Measurements from ENCODE around the gene WNT1. TPM values are rescaled to one million over a fixed set of nuclear protein-coding genes. Genes with fewer than 3 reads are reported as not detected.

The WNT1 gene
- total and polyA plus RNA-seq, 7 donors: not detected

- 92 to 96% (median 94%) methylated on average over 3 of the region's 3 CpGs for WGBS, 3 donors
- DNase-seq (no peak), ATAC-seq (no peak)
- Histone ChIP-seq H3K4me1 (no peaks in the 10 kb centered on the region), H3K27me3 (ENCODE audit: insufficient read depth in 3 of 3, low read length in 2 of 3) (no peaks in the 10 kb centered on the region), H3K36me3 (ENCODE audit: insufficient read depth in 1 of 2, low read depth in 1 of 2) (peaks cover 0 to 2% of the 10 kb centered on the region in 2 donors), H3K4me3 (no peak overlapping the region), H3K27ac (no peak overlapping the region), H3K9me3 (no peaks in the 10 kb centered on the region)
- intact Hi-C loops (cut with DNase I): no loop called here
- no peak for TF ChIP-seq CTCF (IDR thresholded peaks at IDR 0.05)
Observed at GRCh38 chr12:48947727-48948126, 30.4 kb upstream of the WNT1 start.

GRCh38 chr12:48952691-48953090 is 25.4 kb upstream of the WNT1 start:
- no peak for TF ChIP-seq CTCF (IDR thresholded peaks at IDR 0.05)
- 85 to 90% (median 89%) methylated on average over 4 of the region's 4 CpGs for WGBS, 3 donors
- Histone ChIP-seq H3K4me1 (peaks cover 10% of the 10 kb centered on the region), H3K27me3 (ENCODE audit: insufficient read depth in 3 of 3, low read length in 2 of 3) (no peaks in the 10 kb centered on the region), H3K27ac (no peak overlapping the region), H3K4me3 (no peak overlapping the region), H3K36me3 (ENCODE audit: insufficient read depth in 1 of 2, low read depth in 1 of 2) (peaks cover 0 to 11% of the 10 kb centered on the region in 2 donors), H3K9me3 (no peaks in the 10 kb centered on the region)
- intact Hi-C loops (cut with DNase I): no loop called here
- DNase-seq (no peak), ATAC-seq (no peak)

- peaks cover 0 to 11% of the 10 kb centered on the region in 2 donors for H3K36me3 ChIP-seq (ENCODE audit: insufficient read depth in 1 of 2, low read depth in 1 of 2)
- no peak for ATAC-seq
- no peak for TF ChIP-seq CTCF (IDR thresholded peaks at IDR 0.05)
Observed at GRCh38 chr12:48954061-48954460, 24.1 kb upstream of the WNT1 start.

GRCh38 chr12:48954841-48955501 is 23.2 kb upstream of the WNT1 start:
- Histone ChIP-seq H3K36me3 (ENCODE audit: insufficient read depth in 1 of 2, low read depth in 1 of 2) (peaks cover 0 to 11% of the 10 kb centered on the region in 2 donors), H3K27ac (no peak overlapping the region), H3K27me3 (ENCODE audit: insufficient read depth in 3 of 3, low read length in 2 of 3) (no peaks in the 10 kb centered on the region), H3K4me1 (peaks cover 17% of the 10 kb centered on the region), H3K4me3 (no peak overlapping the region), H3K9me3 (no peaks in the 10 kb centered on the region)
- intact Hi-C loops (cut with DNase I): no loop called here
- no peak for TF ChIP-seq CTCF (IDR thresholded peaks at IDR 0.05)
- 72 to 89% (median 78%) methylated on average over 3 of the region's 3 CpGs for WGBS, 3 donors
- ATAC-seq (no peak), DNase-seq (no peak)

More at GRCh38 chr12:48954061-48954460, 24.1 kb upstream of the WNT1 start:
- intact Hi-C loops (cut with DNase I): no loop called here
- Histone ChIP-seq H3K4me1 (peaks cover 17% of the 10 kb centered on the region), H3K9me3 (no peaks in the 10 kb centered on the region), H3K27me3 (ENCODE audit: insufficient read depth in 3 of 3, low read length in 2 of 3) (no peaks in the 10 kb centered on the region), H3K27ac (no peak overlapping the region), H3K4me3 (no peak overlapping the region)
- no peak for DNase-seq
- WGBS, 3 donors: 88 to 92% (median 92%) methylated on average over 3 of the region's 3 CpGs
